Keratinocyte (primary cell): ENCODE measurements around the gene MYOM1.

ENCODE experiments used
- EZH2 ChIP-seq: IDR thresholded peaks from one replicate; pipeline ENCODE4 v1.6.1; 2012; ENCODE audit warnings: inconsistent platforms, mild to moderate bottlenecking, low read length, moderate library complexity
- TF ChIP-seq, protein P1 (sequence below), 3 experiments: IDR thresholded peaks in 1 of 3; conservative IDR thresholded peaks in 1 of 3; optimal IDR thresholded peaks in 1 of 3; 2 replicates in 2 of 3; 3 replicates in 1 of 3; pipeline versions ENCODE3 to v1.5.1; 2011; ENCODE audit warnings: low read length in 3 of 3, mild to moderate bottlenecking in 3 of 3, moderate library complexity in 2 of 3, control low read depth in 1 of 3, inconsistent platforms in 1 of 3; ENCODE audit not compliant: insufficient read depth in 2 of 3; ENCODE audit errors: extremely low read depth in 1 of 3

DNA sequence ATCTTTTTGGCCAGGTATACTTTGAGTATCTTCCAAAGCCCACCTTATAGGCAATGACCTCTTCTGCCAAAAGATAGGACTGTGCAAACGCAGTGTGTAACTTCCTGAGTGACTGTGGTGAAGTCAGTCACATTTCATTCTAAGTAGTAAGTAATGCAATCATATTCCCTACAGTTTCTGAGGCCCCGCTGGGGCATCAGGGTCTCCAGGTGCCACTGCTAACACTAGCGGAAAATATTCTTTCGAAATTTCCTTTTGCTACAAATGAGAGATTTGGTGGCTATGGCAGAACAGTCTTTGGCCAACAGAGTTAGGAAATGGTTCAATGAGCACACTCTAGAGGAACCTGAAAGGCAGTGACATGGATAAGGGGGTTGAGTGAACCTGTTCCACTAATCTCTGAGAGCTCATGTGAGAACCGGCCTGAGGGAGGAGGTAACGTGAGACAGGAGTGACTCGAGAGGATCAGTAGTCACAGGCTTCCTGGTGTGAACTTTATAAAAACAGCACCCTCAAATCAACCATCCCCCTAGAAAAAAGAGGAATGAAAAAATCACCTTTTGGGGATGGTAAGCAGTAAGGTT, 104.2 kb downstream of the MYOM1 start:
- TF ChIP-seq, protein P1, sequence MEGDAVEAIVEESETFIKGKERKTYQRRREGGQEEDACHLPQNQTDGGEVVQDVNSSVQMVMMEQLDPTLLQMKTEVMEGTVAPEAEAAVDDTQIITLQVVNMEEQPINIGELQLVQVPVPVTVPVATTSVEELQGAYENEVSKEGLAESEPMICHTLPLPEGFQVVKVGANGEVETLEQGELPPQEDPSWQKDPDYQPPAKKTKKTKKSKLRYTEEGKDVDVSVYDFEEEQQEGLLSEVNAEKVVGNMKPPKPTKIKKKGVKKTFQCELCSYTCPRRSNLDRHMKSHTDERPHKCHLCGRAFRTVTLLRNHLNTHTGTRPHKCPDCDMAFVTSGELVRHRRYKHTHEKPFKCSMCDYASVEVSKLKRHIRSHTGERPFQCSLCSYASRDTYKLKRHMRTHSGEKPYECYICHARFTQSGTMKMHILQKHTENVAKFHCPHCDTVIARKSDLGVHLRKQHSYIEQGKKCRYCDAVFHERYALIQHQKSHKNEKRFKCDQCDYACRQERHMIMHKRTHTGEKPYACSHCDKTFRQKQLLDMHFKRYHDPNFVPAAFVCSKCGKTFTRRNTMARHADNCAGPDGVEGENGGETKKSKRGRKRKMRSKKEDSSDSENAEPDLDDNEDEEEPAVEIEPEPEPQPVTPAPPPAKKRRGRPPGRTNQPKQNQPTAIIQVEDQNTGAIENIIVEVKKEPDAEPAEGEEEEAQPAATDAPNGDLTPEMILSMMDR (optimal IDR thresholded peaks at IDR 0.05 in 1 of 3, IDR thresholded peaks at IDR 0.05 in 1 of 3, conservative IDR thresholded peaks at IDR 0.05 in 1 of 3; ENCODE audit: extremely low read depth in 1 of 3, insufficient read depth in 2 of 3, low read length in 3 of 3), result no peak
- no peak for TF ChIP-seq EZH2
